Activated T-cell treated with anti-CD3 and anti-CD28 coated beads, Interleukin-2, amount 50 U/mL, for 24 hours (primary cell): ENCODE data around the gene KIF2A.

Experiments used
- DNase-seq: peaks from one replicate; pipeline ENCODE4 v3.0.0-alpha.2; 2020
- H3K27ac Mint-ChIP-seq: 2 replicates; pipeline ENCODE4 v1.8.0; 2020; ENCODE audit warnings: mild to moderate bottlenecking, mixed read lengths
- H3K27me3 Mint-ChIP-seq: 2 replicates; pipeline ENCODE4 v1.8.0; 2020; ENCODE audit warnings: mixed read lengths
- H3K36me3 Mint-ChIP-seq: 2 replicates; pipeline ENCODE4 v1.8.0; 2020; ENCODE audit warnings: low read depth, mixed read lengths
- H3K4me1 Mint-ChIP-seq: 2 replicates; pipeline ENCODE4 v1.8.0; 2020; ENCODE audit warnings: low read depth, mixed read lengths
- H3K4me3 Mint-ChIP-seq: 2 replicates; pipeline ENCODE4 v1.8.0; 2020; ENCODE audit warnings: mild to moderate bottlenecking, moderate library complexity, mixed read lengths
- H3K9me3 Mint-ChIP-seq: 2 replicates; pipeline ENCODE4 v1.8.0; 2020; ENCODE audit warnings: mixed read lengths

KIF2A gene

GRCh38 chr5:62306896-62307689 is 1.1 kb downstream of the KIF2A start:
- Mint-ChIP-seq H3K4me1 (peaks cover 68% of the 10 kb centered on the region), H3K27me3 (no peaks in the 10 kb centered on the region), H3K4me3 (peak overlapping the region; percentile 98), H3K36me3 (peaks cover 56% of the 10 kb centered on the region), H3K27ac (peak overlapping the region; percentile 100), H3K9me3 (peaks cover 3% of the 10 kb centered on the region)
- DNase-seq = peak; percentile 73

DNA sequence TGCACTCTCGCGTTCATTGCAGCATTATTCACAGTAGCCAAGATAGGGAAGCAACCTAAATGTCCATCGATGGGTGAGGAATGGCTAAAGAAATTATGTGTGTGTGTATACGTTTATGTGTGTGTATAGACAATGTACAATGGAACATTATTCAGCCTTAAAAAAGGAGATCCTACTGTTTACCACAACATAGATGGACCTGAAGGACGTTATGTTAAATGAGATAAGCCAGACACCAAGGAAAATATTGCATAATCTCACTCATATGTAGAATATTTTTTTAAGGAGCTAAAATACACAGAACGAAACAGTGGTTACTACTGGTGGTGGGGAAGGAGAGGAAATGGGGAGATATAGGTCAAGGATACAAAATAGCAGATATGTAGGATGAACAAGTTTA is 2.4 kb downstream of the KIF2A start:
- Mint-ChIP-seq H3K27ac (peak overlapping the region; percentile 100), H3K27me3 (no peaks in the 10 kb centered on the region), H3K9me3 (peaks cover 3% of the 10 kb centered on the region), H3K36me3 (peaks cover 68% of the 10 kb centered on the region), H3K4me1 (peaks cover 72% of the 10 kb centered on the region), H3K4me3 (peak overlapping the region; percentile 98)
- no peak for DNase-seq

DNA sequence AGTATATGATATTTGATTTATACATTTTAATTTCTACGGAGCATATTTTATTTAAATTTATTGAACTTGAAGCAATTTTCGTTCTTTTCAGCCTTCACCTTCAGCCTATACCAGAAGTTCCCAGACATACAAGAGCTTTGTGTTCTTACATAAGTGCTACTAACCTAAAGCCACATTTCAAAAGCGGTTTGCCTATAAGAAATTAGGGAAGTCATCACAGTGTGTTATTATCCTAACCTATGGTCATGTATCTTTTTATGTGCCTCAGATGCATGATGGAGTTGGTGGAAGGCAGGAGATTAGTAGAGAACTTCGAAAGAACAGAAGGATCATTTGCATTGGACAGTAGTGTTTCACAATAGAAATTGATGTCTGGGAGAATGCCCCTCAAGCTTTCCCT is 3.1 kb downstream of the KIF2A start:
- no peak for DNase-seq
- peaks cover 72% of the 10 kb centered on the region for H3K4me1 Mint-ChIP-seq
- H3K4me3 Mint-ChIP-seq = peak overlapping the region; percentile 98
- no peaks in the 10 kb centered on the region for H3K27me3 Mint-ChIP-seq
- peaks cover 72% of the 10 kb centered on the region for H3K36me3 Mint-ChIP-seq
- H3K27ac Mint-ChIP-seq = peak overlapping the region; percentile 82
- H3K9me3 Mint-ChIP-seq = peaks cover 3% of the 10 kb centered on the region

DNA sequence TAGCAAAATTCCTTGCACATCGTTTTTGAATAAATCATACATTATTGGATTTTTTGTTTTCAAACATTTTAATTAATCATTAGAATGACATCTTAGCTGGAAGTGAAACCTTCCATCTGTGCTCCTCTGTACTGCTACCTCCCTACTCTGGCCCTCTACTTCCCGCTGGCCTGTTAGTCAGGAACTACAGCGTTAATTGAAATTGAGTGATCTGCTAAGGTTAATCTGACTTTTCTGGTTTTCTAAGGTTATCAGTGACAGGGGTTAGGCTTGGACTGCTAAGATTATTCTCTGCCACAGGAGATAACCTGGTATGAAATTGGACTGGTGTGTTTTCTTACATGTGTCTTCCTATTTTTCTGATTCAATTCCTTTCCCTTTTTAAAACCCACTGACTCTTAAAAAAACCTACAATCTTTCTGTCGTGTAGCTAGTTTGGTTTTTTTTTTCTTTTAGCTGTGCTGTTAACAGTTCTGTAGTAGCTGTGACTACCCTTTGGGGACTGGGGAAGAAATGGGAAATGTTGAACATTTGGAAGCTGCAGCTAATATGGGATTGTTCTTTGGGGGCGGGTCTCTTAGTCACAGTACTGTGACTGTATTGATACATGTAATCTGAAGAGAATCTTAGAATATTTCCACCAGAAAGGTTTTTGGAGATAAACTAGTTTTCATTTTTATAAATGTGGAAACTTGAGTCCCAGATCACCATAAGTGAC is 4.6 kb downstream of the KIF2A start:
- H3K27me3 Mint-ChIP-seq = no peaks in the 10 kb centered on the region
- H3K9me3 Mint-ChIP-seq = no peaks in the 10 kb centered on the region
- H3K27ac Mint-ChIP-seq = peak overlapping the region; percentile 68
- peaks cover 82% of the 10 kb centered on the region for H3K36me3 Mint-ChIP-seq
- no peak for DNase-seq
- peak overlapping the region; percentile 98 for H3K4me3 Mint-ChIP-seq
- peaks cover 75% of the 10 kb centered on the region for H3K4me1 Mint-ChIP-seq

- no peak for DNase-seq
- Mint-ChIP-seq H3K4me1 (peaks cover 85% of the 10 kb centered on the region), H3K4me3 (peak overlapping the region; percentile 13), H3K36me3 (peaks cover 87% of the 10 kb centered on the region), H3K9me3 (no peaks in the 10 kb centered on the region), H3K27ac (peak overlapping the region; percentile 68), H3K27me3 (no peaks in the 10 kb centered on the region)
Measured at GRCh38 chr5:62312036-62312435, 6.0 kb downstream of the KIF2A start.

- Mint-ChIP-seq H3K4me3 (no peak overlapping the region), H3K4me1 (peaks cover 90% of the 10 kb centered on the region), H3K36me3 (peaks cover 87% of the 10 kb centered on the region)
Measured at GRCh38 chr5:62312674-62313073, 6.7 kb downstream of the KIF2A start.

GRCh38 chr5:62314213-62314830 is 8.3 kb downstream of the KIF2A start:
- Mint-ChIP-seq H3K4me3 (no peak overlapping the region), H3K9me3 (no peaks in the 10 kb centered on the region), H3K4me1 (peaks cover 90% of the 10 kb centered on the region), H3K36me3 (peaks cover 86% of the 10 kb centered on the region), H3K27me3 (no peaks in the 10 kb centered on the region), H3K27ac (peak overlapping the region; percentile 78)
- DNase-seq = no peak

More at GRCh38 chr5:62312674-62313073, 6.7 kb downstream of the KIF2A start:
- no peak for DNase-seq
- H3K9me3 Mint-ChIP-seq = no peaks in the 10 kb centered on the region
- no peaks in the 10 kb centered on the region for H3K27me3 Mint-ChIP-seq
- H3K27ac Mint-ChIP-seq = peak overlapping the region; percentile 27

DNA sequence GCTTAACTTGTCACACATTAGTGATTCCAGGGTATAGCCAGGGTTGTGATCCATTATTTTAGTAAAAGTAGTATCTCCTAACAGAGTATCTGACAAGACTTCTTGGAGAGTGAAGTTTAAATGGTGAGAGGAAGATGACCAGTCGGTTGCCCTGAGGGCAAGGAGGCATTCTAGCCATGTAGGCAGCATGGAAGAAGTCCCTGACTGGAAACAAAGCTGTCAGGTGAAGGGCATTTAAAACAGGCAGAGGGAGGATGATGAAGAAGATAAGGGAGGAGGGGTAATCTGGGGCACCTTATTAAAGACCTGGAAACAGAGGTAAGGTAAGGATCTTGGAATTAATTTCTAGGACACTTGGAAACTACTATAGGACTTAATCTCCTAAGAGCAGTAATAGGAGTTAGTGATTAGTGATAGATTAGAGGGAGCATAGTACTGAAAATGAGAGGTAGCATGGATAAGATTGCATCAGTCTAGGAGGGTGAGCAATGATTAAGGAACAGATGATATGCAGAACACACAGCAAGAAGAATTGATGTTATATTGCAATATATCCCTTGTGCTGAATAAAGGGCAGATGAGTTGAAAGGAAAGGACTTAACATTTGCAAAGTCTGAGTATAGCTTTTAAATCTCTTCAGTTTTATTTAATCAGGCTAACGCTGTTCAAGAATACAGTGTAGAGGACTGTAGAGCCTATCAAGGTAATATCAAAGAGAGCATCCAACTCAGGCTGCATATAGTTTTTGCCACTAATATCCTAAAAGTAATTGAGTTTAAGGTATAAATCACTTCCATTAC is 9.6 kb downstream of the KIF2A start:
- Mint-ChIP-seq H3K4me1 (peaks cover 87% of the 10 kb centered on the region), H3K27ac (peak overlapping the region; percentile 78), H3K9me3 (no peaks in the 10 kb centered on the region), H3K4me3 (no peak overlapping the region), H3K27me3 (no peaks in the 10 kb centered on the region), H3K36me3 (peaks cover 84% of the 10 kb centered on the region)
- no peak for DNase-seq

- Mint-ChIP-seq H3K4me1 (peaks cover 87% of the 10 kb centered on the region), H3K4me3 (no peak overlapping the region), H3K27ac (peak overlapping the region; percentile 41), H3K9me3 (no peaks in the 10 kb centered on the region), H3K36me3 (peaks cover 83% of the 10 kb centered on the region), H3K27me3 (no peaks in the 10 kb centered on the region)
- DNase-seq = no peak
Measured at GRCh38 chr5:62316176-62316502, 10.1 kb downstream of the KIF2A start.

DNA sequence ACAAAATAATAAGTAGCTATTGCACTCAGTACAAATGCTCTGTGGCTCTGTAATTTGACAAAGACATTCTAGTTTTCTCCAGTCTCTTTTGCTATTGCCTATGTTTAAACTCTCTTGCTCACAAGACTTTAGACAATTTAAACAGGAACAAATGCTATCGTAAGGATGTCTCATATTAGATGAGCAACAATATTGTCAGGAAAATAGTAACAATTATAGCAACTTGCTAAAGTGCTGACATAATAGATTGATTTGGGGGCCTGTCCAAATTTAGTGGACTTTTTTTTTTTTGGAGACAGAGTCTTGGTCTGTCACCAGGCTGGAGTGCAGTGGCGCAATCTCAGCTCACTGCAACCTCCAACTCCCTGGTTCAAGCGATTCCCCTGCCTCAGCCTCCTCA is 11.8 kb downstream of the KIF2A start:
- peaks cover 83% of the 10 kb centered on the region for H3K36me3 Mint-ChIP-seq
- H3K4me3 Mint-ChIP-seq = no peak overlapping the region
- peaks cover 81% of the 10 kb centered on the region for H3K4me1 Mint-ChIP-seq
- H3K27ac Mint-ChIP-seq = no peak overlapping the region
- no peaks in the 10 kb centered on the region for H3K9me3 Mint-ChIP-seq
- H3K27me3 Mint-ChIP-seq = no peaks in the 10 kb centered on the region
- no peak for DNase-seq

- no peaks in the 10 kb centered on the region for H3K9me3 Mint-ChIP-seq
- peaks cover 78% of the 10 kb centered on the region for H3K4me1 Mint-ChIP-seq
- no peak overlapping the region for H3K27ac Mint-ChIP-seq
- H3K36me3 Mint-ChIP-seq = peaks cover 88% of the 10 kb centered on the region
- H3K27me3 Mint-ChIP-seq = no peaks in the 10 kb centered on the region
- no peak for DNase-seq
- no peak overlapping the region for H3K4me3 Mint-ChIP-seq
Measured at GRCh38 chr5:62322484-62322883, 16.5 kb downstream of the KIF2A start.

DNA sequence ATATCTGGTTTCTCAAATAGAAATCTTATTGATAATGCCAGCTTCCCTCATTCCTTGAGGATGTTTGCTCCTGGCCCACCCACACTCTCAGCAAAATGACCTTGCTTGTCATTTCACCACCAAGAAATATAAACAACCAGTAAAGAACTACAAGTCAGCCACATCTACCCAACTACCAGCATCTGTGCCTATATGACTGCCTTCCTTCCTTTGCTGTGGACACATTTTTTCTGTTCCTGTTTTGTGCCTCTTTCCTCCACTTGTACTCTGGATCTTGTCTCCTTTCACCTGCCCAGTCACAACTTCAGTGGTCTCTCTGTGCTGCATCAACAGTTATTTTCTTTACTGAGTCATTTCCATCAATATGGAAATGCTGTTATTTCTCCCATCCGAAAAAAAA is 20.3 kb downstream of the KIF2A start:
- H3K4me3 Mint-ChIP-seq = no peak overlapping the region

GRCh38 chr5:62326702-62327101 is 20.7 kb downstream of the KIF2A start:
- peaks cover 76% of the 10 kb centered on the region for H3K36me3 Mint-ChIP-seq
- no peaks in the 10 kb centered on the region for H3K9me3 Mint-ChIP-seq
- H3K27me3 Mint-ChIP-seq = no peaks in the 10 kb centered on the region
- H3K4me1 Mint-ChIP-seq = peaks cover 78% of the 10 kb centered on the region
- DNase-seq = no peak
- H3K27ac Mint-ChIP-seq = peak overlapping the region; percentile 5
- no peak overlapping the region for H3K4me3 Mint-ChIP-seq

More for the DNA sequence above, 20.3 kb downstream of the KIF2A start:
- Mint-ChIP-seq H3K4me1 (peaks cover 79% of the 10 kb centered on the region), H3K27me3 (no peaks in the 10 kb centered on the region), H3K27ac (peak overlapping the region; percentile 5), H3K36me3 (peaks cover 77% of the 10 kb centered on the region), H3K9me3 (no peaks in the 10 kb centered on the region)
- DNase-seq = no peak
